Measurements from ENCODE around the gene SERPINB3. TPM values are rescaled to one million over a fixed set of nuclear protein-coding genes. Genes with fewer than 3 reads are reported as not detected.

Gene SERPINB3
- total and polyA plus RNA-seq, 2 of the 8 experiments (the other 6 are each of a cell fraction or from before 2014, with no cell fraction given) = 0.17 to 0.18 TPM

- H3K4me3 ChIP-seq (ENCODE audit: extremely low read depth in 1 of 4, insufficient read depth in 2 of 4, low read depth in 3 of 4, low read length in 4 of 4) = no peak overlapping the region
- H4K91ac ChIP-seq (replicated peaks; ENCODE audit: insufficient read length, low read length) = no peak overlapping the region
- H3K23ac ChIP-seq (ENCODE audit: insufficient read length) = no peak overlapping the region
- H3K36me3 ChIP-seq (ENCODE audit: control insufficient read depth in 2 of 4, insufficient read depth in 4 of 4, low read length in 3 of 4) = no peaks in the 10 kb centered on the region
- no peak overlapping the region for H2AK5ac ChIP-seq (ENCODE audit: low read depth, low read length)
- H3K4ac ChIP-seq (replicated peaks; ENCODE audit: insufficient read length, low read depth, low read length) = no peak overlapping the region
- FAIRE-seq (no peak), DNase-seq (ENCODE audit: low read depth in 1 of 2, low spot score in 2 of 2) (no peak)
- TF ChIP-seq POU5F1 (IDR thresholded peaks at IDR 0.05; ENCODE audit: low read depth, low read length) (no peak), PHF8 (conservative IDR thresholded peaks at IDR 0.05; ENCODE audit: low read depth, low read length) (no peak), CHD2 (IDR thresholded peaks at IDR 0.05; ENCODE audit: low read length) (no peak), GABPA (IDR thresholded peaks at IDR 0.05; ENCODE audit: borderline replicate concordance, insufficient read depth, low read length) (no peak), ATF3 (IDR thresholded peaks at IDR 0.05; ENCODE audit: insufficient read depth, low read depth, low read length) (no peak), RBBP5 (IDR thresholded peaks at IDR 0.05; ENCODE audit: borderline replicate concordance, low read depth, low read length) (no peak), CBX5 (IDR thresholded peaks at IDR 0.05; ENCODE audit: low read depth, low read length) (no peak), TAF7 (optimal IDR thresholded peaks at IDR 0.05; ENCODE audit: borderline replicate concordance, low read depth, low read length) (no peak), SP2 (IDR thresholded peaks at IDR 0.05; ENCODE audit: low read length) (no peak)
- H3K4me2 ChIP-seq (ENCODE audit: insufficient read depth in 1 of 2, low read depth in 2 of 2, low read length in 2 of 2) = no peak overlapping the region
- no peak overlapping the region for H2BK15ac ChIP-seq (ENCODE audit: low read length)
- no peaks in the 10 kb centered on the region for H4K20me1 ChIP-seq (replicated peaks in 1 of 2; ENCODE audit: control insufficient read depth in 1 of 2, insufficient read depth in 2 of 2, low read length in 2 of 2)
- peaks cover 28 to 29% of the 10 kb centered on the region in 2 experiments for H3K9me3 ChIP-seq (ENCODE audit: insufficient read depth in 2 of 2, low read depth in 1 of 2, low read length in 1 of 2)
- no peak overlapping the region for H3K56ac ChIP-seq (replicated peaks; ENCODE audit: insufficient read length, low read depth, low read length)
- no peak overlapping the region for H3K14ac ChIP-seq (ENCODE audit: insufficient read length)
- H3K79me2 ChIP-seq (ENCODE audit: control insufficient read depth in 1 of 2, insufficient read depth in 2 of 2, low read length in 2 of 2) = no peaks in the 10 kb centered on the region
- H2BK120ac ChIP-seq (replicated peaks; ENCODE audit: low read depth, low read length) = no peak overlapping the region
- WGBS, 2 experiments (ENCODE audit: extremely low coverage in 1 of 2, insufficient coverage in 1 of 2, insufficient read length in 1 of 2, insufficient replicate concordance in 2 of 2, low coverage in 1 of 2, low lambda C conversion rate in 2 of 2, missing lambda C conversion rate in 1 of 2) = 92% methylated on average over 3 of the region's 3 CpGs; no CpG with 5 or more reads in 1 of the 2 experiments
- no peak overlapping the region for H4K8ac ChIP-seq (ENCODE audit: extremely low read depth, insufficient read depth, low read length)
- POLR2A ChIA-PET (ENCODE audit: partially characterized antibody) = no interaction called here
- H3K27ac ChIP-seq (ENCODE audit: low read depth, low read length) = no peak overlapping the region
- no peaks in the 10 kb centered on the region for H3K79me1 ChIP-seq (ENCODE audit: low read depth, low read length)
- H3K27me3 ChIP-seq (replicated peaks in 1 of 4; ENCODE audit: control insufficient read depth in 3 of 4, extremely low read depth in 1 of 4, insufficient read depth in 3 of 4, low read length in 3 of 4) = no peaks in the 10 kb centered on the region; a peak in 1 of 7 replicates
- H2BK5ac ChIP-seq (ENCODE audit: low read depth, low read length) = no peak overlapping the region
- H3K18ac ChIP-seq (ENCODE audit: extremely low read depth, low read length) = no peak overlapping the region
- H3K9ac ChIP-seq (replicated peaks in 1 of 4; ENCODE audit: extremely low read depth in 1 of 4, low read depth in 3 of 4, low read length in 3 of 4) = no peak overlapping the region
- no peak overlapping the region for H4K5ac ChIP-seq (ENCODE audit: insufficient read length, low read depth, low read length)
- H2BK12ac ChIP-seq (ENCODE audit: low read depth, low read length) = no peak overlapping the region
- no peak overlapping the region for H2AFZ ChIP-seq (ENCODE audit: low read length)
- CTCF ChIA-PET (ENCODE audit: partially characterized antibody) = no interaction called here
- H2BK20ac ChIP-seq (ENCODE audit: low read length) = no peak overlapping the region
- H3K4me1 ChIP-seq (replicated peaks in 1 of 4; ENCODE audit: control insufficient read depth in 3 of 4, insufficient read depth in 4 of 4, low read length in 3 of 4) = peaks cover 0 to 2% (median 0%) of the 10 kb centered on the region in 4 experiments; a peak in 1 of 7 replicates
- no peaks in the 10 kb centered on the region for H3K23me2 ChIP-seq (ENCODE audit: low read depth, low read length)
Measured at GRCh38 chr18:63624863-63625262, 36.8 kb downstream of the SERPINB3 start.
